SK-N-SH (cell line): ENCODE data around the gene SNCAIP. TPM values are rescaled to one million over a fixed set of nuclear protein-coding genes. Genes with fewer than 3 reads are reported as not detected.

Source experiments
- CTCF ChIA-PET: fragments of 300-600, 350-600 bp; formaldehyde crosslinking; extraction: SDS; loops from one replicate; lab custom pipeline; 2021; lab: Yijun Ruan, JAX
- POLR2A ChIA-PET: fragments of 350-600 bp; sonication (Branson Sonifier 250); formaldehyde crosslinking; extraction: SDS; loops from one replicate; lab custom pipeline; 2020; ENCODE audit warnings: antibody characterized with exemption, inconsistent platforms; lab: Yijun Ruan, JAX
- DNase-seq: peaks from one replicate; pipeline ENCODE4 v3.0.0; 2012
- H2AFZ ChIP-seq: fragments of 200-600 bp; sonication (generic); 2 replicates; pipeline ENCODE4 v1.8.1; 2016; ENCODE audit warnings: antibody characterized with exemption, mild to moderate bottlenecking, low read depth
- H3F3A ChIP-seq: fragments of 200-600 bp; sonication (generic); replicated peaks from 2 replicates; pipeline ENCODE3; 2016; ENCODE audit warnings: antibody characterized with exemption, mild to moderate bottlenecking; ENCODE audit not compliant: insufficient read depth
- H3K27ac ChIP-seq, 2 experiments: fragments of 200-500 bp in 1 of 2; fragments of 200-600 bp in 1 of 2; sonication (Bioruptor generic) in 1 of 2; sonication (generic), shearing (Covaris generic) in 1 of 2; 2 replicates each; pipeline versions ENCODE4 v1.5.1 to v1.6.1; 2014 to 2016; ENCODE audit warnings: low read depth in 2 of 2, inconsistent platforms in 1 of 2, low read length in 1 of 2, mild to moderate bottlenecking in 1 of 2, mixed read lengths in 1 of 2
- H3K27me3 ChIP-seq: fragments of 200-600 bp; sonication (generic), shearing (Covaris generic); 2 replicates; pipeline ENCODE4 v1.6.1; 2016; ENCODE audit warnings: mixed run types; ENCODE audit not compliant: insufficient read depth
- H3K36me3 ChIP-seq, 2 experiments: fragments of 200-500 bp in 1 of 2; fragments of 200-600 bp in 1 of 2; sonication (Bioruptor generic) in 1 of 2; sonication (generic) in 1 of 2; replicated peaks in 1 of 2; 2 replicates each; pipeline versions ENCODE3 to v1.5.1; 2014 to 2016; ENCODE audit warnings: low read length in 1 of 2, mild to moderate bottlenecking in 1 of 2; ENCODE audit not compliant: insufficient read depth in 2 of 2, control insufficient read depth in 1 of 2
- H3K4me1 ChIP-seq, 2 experiments: fragments of 200-500 bp in 1 of 2; fragments of 200-600 bp in 1 of 2; sonication (Bioruptor generic) in 1 of 2; sonication (generic), shearing (Covaris generic) in 1 of 2; 2 replicates each; pipeline versions ENCODE4 v1.5.1 to v1.6.1; 2014 to 2016; ENCODE audit warnings: low read depth in 1 of 2, low read length in 1 of 2, mixed run types in 1 of 2; ENCODE audit not compliant: insufficient read depth in 2 of 2, control insufficient read depth in 1 of 2
- H3K4me2 ChIP-seq: fragments of 200-600 bp; sonication (generic), shearing (Covaris generic); 2 replicates; pipeline ENCODE4 v1.6.1; 2017; ENCODE audit warnings: mixed run types
- H3K4me3 ChIP-seq, 2 experiments: fragments of 200-500 bp in 1 of 2; fragments of 200-600 bp in 1 of 2; sonication (Bioruptor generic) in 1 of 2; sonication (generic), shearing (Covaris generic) in 1 of 2; 2 replicates each; pipeline versions ENCODE4 v1.5.1 to v1.8.1; 2014 to 2016; ENCODE audit warnings: low read depth in 2 of 2, inconsistent platforms in 1 of 2, low read length in 1 of 2, mild to moderate bottlenecking in 1 of 2, mixed read lengths in 1 of 2, moderate library complexity in 1 of 2
- H3K79me2 ChIP-seq: fragments of 200-600 bp; sonication (generic); 2 replicates; pipeline ENCODE4 v1.8.1; 2017; ENCODE audit warnings: mild to moderate bottlenecking; ENCODE audit not compliant: insufficient read depth
- H3K9ac ChIP-seq: fragments of 200-600 bp; sonication (generic); 2 replicates; pipeline ENCODE4 v1.6.1; 2017; ENCODE audit warnings: mixed run types
- H3K9me2 ChIP-seq: fragments of 200-600 bp; sonication (generic); 2 replicates; pipeline ENCODE4 v1.6.1; 2017; ENCODE audit warnings: mixed run types
- H3K9me3 ChIP-seq: fragments of 200-600 bp; sonication (generic); 2 replicates; pipeline ENCODE4 v1.6.1; 2017; ENCODE audit warnings: mixed run types, mild to moderate bottlenecking, moderate library complexity
- H4K20me1 ChIP-seq: fragments of 200-600 bp; sonication (generic); 2 replicates; pipeline ENCODE4 v1.6.1; 2017; ENCODE audit warnings: mild to moderate bottlenecking, mixed run types; ENCODE audit not compliant: insufficient read depth
- EP300 ChIP-seq, 2 experiments: IDR thresholded peaks; 2 replicates each; pipeline versions ENCODE4 v1.4.0 to v1.6.1; 2012; ENCODE audit warnings: borderline replicate concordance in 1 of 2, low read depth in 1 of 2, low read length in 1 of 2
- FOSL2 ChIP-seq: IDR thresholded peaks from 2 replicates; pipeline ENCODE4 v1.4.0; 2012; ENCODE audit warnings: low read depth, mild to moderate bottlenecking, moderate library complexity, borderline replicate concordance
- FOXJ3 ChIP-seq: sonication (generic); formaldehyde crosslinking; IDR thresholded peaks from 2 replicates; pipeline ENCODE4 v1.5.1; 2020; ENCODE audit warnings: mild to moderate bottlenecking, missing genetic modification reagents
- GABPA ChIP-seq: IDR thresholded peaks from 2 replicates; pipeline ENCODE4 v1.4.0; 2012; ENCODE audit warnings: low read depth, mild to moderate bottlenecking
- IRF3 ChIP-seq: fragments of 150-350 bp; IDR thresholded peaks from 2 replicates; pipeline ENCODE4 v1.6.1; 2016; ENCODE audit warnings: mild to moderate bottlenecking, low read depth, low read length
- MAX ChIP-seq: IDR thresholded peaks from 2 replicates; pipeline ENCODE4 v1.4.0; 2012; ENCODE audit warnings: low read depth
- MXI1 ChIP-seq: IDR thresholded peaks from 2 replicates; pipeline ENCODE4 v1.6.1; 2012; ENCODE audit warnings: mild to moderate bottlenecking, low read depth, low read length, improper control_type of control experiment
- POLR2AphosphoS5 ChIP-seq: IDR thresholded peaks from 2 replicates; pipeline ENCODE4 v1.6.1; 2012; ENCODE audit warnings: low read depth, low read length
- RCOR1 ChIP-seq: fragments of 150-350 bp; IDR thresholded peaks from 2 replicates; pipeline ENCODE4 v1.6.1; 2017; ENCODE audit warnings: antibody characterized with exemption, low read length
- RFX5 ChIP-seq: IDR thresholded peaks from 2 replicates; pipeline ENCODE4 v1.6.1; 2012; ENCODE audit warnings: mild to moderate bottlenecking, improper control_type of control experiment, low read length
- RXRA ChIP-seq: IDR thresholded peaks from 2 replicates; pipeline ENCODE4 v1.4.0; 2012; ENCODE audit warnings: low read depth, mild to moderate bottlenecking, borderline replicate concordance
- SMC3 ChIP-seq: IDR thresholded peaks from 2 replicates; pipeline ENCODE4 v1.6.1; 2012; ENCODE audit warnings: low read depth, low read length, improper control_type of control experiment
- TAF1 ChIP-seq: IDR thresholded peaks from 2 replicates; pipeline ENCODE4 v1.6.1; 2012; ENCODE audit warnings: low read depth, mild to moderate bottlenecking, low read length, moderate library complexity, borderline replicate concordance
- TCF12 ChIP-seq: IDR thresholded peaks from 2 replicates; pipeline ENCODE4 v1.4.0; 2012
- TEAD4 ChIP-seq: IDR thresholded peaks from 2 replicates; pipeline ENCODE4 v1.4.0; 2012; ENCODE audit warnings: mild to moderate bottlenecking, borderline replicate concordance; ENCODE audit not compliant: insufficient read depth
- USF1 ChIP-seq: IDR thresholded peaks from 2 replicates; pipeline ENCODE4 v1.4.0; 2012; ENCODE audit warnings: low read depth, borderline replicate concordance
- WGBS: methylation state at CpG from one replicate; pipeline ENCODE4 v1.1.6; 2017; ENCODE audit warnings: low lambda C conversion rate; 5-methylcytosine and 5-hydroxymethylcytosine counted together
- polyA plus RNA-seq, 3 experiments: library from polyadenylated mRNA; depleted of rRNA; stranded (reverse); fragments of >200 nt; gene quantifications; 2 replicates each; pipeline ENCODE4 v1.2.3, GENCODE V29; 2012

The SNCAIP gene
- polyA plus RNA-seq, 1 of the 3 experiments (the other 2 are of a cell fraction): not detected

- Histone ChIP-seq H4K20me1 (no peaks in the 10 kb centered on the region), H3K27ac (no peak overlapping the region), H3K4me2 (no peak overlapping the region), H3K9me2 (no peaks in the 10 kb centered on the region), H2AFZ (no peak overlapping the region), H3K79me2 (no peaks in the 10 kb centered on the region), H3F3A (no peaks in the 10 kb centered on the region), H3K4me3 (no peak overlapping the region), H3K9ac (no peak overlapping the region), H3K36me3 (no peaks in the 10 kb centered on the region), H3K27me3 (no peaks in the 10 kb centered on the region), H3K9me3 (no peaks in the 10 kb centered on the region), H3K4me1 (peaks cover 0 to 16% of the 10 kb centered on the region in 2 experiments; a peak in 1 of 4 replicates)
- POLR2A ChIA-PET: no interaction called here
- TF ChIP-seq POLR2AphosphoS5 (no peak), EP300 (IDR thresholded peaks at IDR 0.05; ENCODE audit: borderline replicate concordance in 1 of 2, low read depth in 1 of 2, low read length in 1 of 2) (no peak), TAF1 (no peak), TEAD4 (no peak), RCOR1 (no peak), IRF3 (no peak), RFX5 (no peak), RXRA (no peak), MAX (no peak), FOSL2 (no peak), MXI1 (no peak), FOXJ3 (CRISPR knock-in tag) (no peak)
- no peak for DNase-seq
- WGBS: 32% methylated on average over 5 of the region's 5 CpGs
- CTCF ChIA-PET: interaction anchor here (1.0 to 8.3 kb wide), 4 partner anchors 11 to 208 kb away, joined by 3 to 40 read pairs (median 4); no protein-coding TSS in a partner anchor
Measured at GRCh38 chr5:122404018-122404417, 92.0 kb downstream of the SNCAIP start.

GRCh38 chr5:122404653-122405362 is 92.8 kb downstream of the SNCAIP start:
- H3K27me3 ChIP-seq: no peaks in the 10 kb centered on the region
- H3K4me3 ChIP-seq: no peak overlapping the region
- H3F3A ChIP-seq: no peaks in the 10 kb centered on the region
- H3K79me2 ChIP-seq: no peaks in the 10 kb centered on the region
- H3K27ac ChIP-seq: no peak overlapping the region
- CTCF ChIA-PET: interaction anchor here (1.0 to 8.3 kb wide), 6 partner anchors 11 to 210 kb away, joined by 3 to 40 read pairs (median 4); no protein-coding TSS in a partner anchor
- 6% methylated on average over 1 of the region's 1 CpG for WGBS
- no peaks in the 10 kb centered on the region for H3K9me3 ChIP-seq
- TF ChIP-seq USF1 (no peak), GABPA (no peak), SMC3 (no peak), TCF12 (no peak), EP300 (IDR thresholded peaks at IDR 0.05; ENCODE audit: borderline replicate concordance in 1 of 2, low read depth in 1 of 2, low read length in 1 of 2) (no peak)
- TF ChIP-seq, all 33 proteins: peak for 0
- Histone ChIP-seq H3K9ac (no peak overlapping the region), H4K20me1 (no peaks in the 10 kb centered on the region), H3K4me1 (peaks cover 0 to 16% of the 10 kb centered on the region in 2 experiments; a peak in 1 of 4 replicates), H2AFZ (no peak overlapping the region), H3K4me2 (no peak overlapping the region), H3K36me3 (no peaks in the 10 kb centered on the region), H3K9me2 (no peaks in the 10 kb centered on the region)
- DNase-seq: no peak
- POLR2A ChIA-PET: no interaction called here
